Stimulated activated CD4-positive, alpha-beta T cell treated with anti-CD3 and anti-CD28 coated beads, Interleukin-1b, Interleukin-23, amount 100 ng/mL, for 4 hours (primary cell): ENCODE measurements around the gene UBE2L3.
"Not testable (repeated sequence)": the region's sequence is repeated elsewhere in the genome, so short reads cannot be mapped to it uniquely, and the experiment has no call there.

ENCODE experiments used
- DNase-seq, 2 donors: peaks; one replicate each; pipeline ENCODE4 v3.0.0-alpha.2; 2020; ENCODE audit warnings: low read depth in 2 of 2

Gene UBE2L3

DNA sequence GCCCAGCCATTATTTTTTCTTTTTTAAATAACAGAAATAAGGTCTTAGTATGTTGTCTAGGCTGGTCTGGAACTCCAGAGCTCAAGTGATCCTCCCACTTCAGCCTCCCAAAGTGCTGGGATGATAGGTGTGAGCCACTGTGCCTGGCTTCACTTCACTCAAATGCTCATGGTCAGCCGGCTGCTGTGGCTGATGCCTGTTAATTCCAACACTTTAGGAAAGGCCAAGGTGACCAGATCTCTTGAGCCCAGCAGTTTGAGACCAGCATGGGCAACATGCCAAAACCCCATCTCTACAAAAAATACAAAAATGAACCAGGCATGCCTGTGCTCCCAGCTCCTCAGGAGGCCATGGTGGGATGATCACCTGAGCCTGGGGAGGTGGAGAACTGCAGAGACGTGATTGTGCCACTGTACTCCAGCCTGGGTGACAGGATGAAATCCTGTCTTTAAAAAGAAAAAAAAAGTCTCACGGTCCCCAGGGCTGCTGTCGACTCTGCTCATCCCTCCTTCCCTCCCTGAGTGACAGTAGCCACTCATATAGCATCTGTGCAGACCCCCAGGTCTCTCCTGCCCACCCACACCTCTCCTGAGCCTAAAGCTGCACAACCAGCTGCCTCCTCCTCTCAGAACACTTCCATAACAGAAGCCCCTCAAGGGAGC lies 58.7 kb downstream of the UBE2L3 start:
- no peak for DNase-seq

DNA sequence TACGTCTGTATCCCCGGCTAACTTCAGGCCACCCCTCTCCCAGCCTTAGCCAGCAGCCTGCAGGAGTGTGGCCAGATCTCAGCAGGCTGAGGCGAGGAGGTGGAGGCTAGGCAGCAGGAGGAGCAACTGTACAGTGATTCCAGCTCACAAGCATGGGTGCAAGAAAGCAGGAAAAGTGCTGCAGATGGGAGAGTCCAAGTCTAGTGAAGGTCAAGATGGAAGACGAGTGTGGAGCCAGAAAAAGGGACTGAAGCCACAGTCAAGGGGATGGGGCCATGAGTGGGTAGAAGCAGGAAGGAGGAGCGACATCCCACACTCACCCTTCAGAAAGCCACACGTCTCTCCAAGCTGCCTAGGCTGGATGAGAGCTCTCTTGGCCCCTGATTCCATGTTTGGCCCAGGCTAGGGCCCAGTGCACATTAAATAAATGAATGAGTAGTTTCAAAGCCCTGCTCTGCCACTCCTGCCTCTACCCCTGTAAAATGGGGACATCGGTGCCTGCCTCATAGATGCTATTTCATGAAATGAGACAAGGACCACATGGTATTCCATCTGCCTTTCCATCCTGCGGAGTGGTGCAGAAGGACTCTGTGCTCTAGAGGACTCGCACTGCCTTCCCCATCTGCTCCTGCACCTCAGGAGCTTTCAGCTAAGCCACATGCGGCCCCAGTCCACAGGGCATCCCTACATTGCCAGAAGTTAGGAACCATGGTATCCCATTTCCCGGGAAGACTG lies 59.4 kb downstream of the UBE2L3 start:
- DNase-seq = no peak

DNA sequence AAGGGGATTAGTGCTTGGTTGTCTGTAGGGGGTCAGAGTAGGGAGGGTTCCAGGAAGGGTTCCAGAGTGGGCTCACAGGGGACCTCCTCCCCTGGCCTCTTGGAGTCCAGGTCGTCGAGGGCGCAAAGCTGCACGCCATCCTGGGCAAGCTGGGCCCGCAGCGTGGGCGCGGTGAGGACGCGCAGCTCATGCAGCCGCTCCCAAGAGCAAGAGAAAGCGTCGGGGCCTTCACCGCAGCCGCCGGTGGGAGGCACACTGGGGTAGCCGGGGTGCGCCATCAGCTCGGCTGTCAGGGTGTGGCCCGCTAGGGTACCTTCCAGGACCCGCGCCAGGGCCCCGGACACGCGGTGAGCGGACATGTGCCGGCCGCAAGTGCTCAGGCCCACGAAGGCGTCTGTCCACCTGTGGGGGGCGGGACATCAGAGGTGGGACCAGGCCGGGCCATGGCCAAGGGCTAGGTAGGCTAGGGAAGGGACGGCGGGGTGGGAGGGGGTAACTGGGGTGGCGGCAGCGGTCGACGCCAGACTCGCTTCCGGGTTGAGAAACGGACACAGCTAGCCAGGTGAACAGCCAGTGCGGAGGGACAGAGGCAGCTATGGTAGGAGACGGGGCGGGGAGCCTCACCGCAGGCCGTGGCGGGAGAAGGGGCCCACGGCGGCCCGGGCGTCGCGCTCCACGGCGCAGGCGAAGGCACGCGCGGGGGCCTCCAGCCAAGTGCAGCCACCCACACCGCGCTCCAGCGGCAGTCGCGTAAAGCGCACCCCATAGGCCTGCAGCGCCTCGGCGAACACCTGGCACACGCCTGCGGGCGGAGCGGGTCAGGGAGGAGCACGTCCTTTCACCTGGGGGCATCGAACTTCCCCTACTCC lies 61.1 kb downstream of the UBE2L3 start:
- no peak for DNase-seq

DNA sequence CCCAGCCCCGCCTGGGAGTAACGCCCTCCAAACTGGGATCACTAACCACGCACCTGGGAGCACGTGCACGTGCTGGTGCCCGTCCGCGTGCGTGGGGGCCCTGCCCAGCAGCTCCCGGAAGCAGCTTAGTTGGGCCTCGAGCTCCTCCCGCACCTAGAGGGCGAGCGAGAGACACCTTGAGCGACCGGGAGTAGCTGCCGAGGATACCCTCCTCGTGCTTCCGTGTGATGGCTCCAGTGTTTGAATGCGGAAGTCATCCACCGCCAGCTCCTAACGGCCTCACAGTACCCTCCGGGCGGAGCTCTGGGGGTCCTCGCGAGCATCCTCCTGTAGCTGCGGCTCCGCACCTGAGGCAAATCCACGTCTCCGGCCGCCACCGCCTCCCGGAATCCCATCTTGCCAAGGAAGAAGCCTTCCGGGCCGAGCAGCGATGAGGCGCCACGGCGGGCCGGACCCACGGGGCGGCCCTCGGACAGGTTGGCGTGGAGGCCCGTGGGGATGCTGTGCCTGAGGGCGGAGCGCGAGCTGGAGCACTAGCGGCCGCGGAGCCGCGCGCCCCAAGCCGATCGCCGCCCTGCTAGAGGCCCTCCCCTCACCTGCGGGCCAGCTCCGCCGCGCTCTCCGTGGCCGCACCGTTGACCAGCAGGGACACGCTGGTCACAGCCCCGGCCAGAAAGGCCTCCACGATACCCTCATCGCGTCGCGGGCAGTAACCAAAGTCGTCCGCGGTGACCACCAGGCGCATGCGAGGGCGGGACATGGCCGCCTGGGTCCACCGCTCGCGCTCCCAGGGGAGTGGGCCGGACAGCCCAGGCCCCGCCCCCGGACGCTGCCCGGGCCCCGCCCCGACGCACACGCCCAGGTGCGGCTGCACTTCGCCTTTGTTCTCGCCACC lies 62.0 kb downstream of the UBE2L3 start, which contains the start of gene YDJC:
YDJC (minus strand) TSS at position 768 of the 895 bp plus-strand sequence; CDS start at position 760, 8 bp downstream.
- peak; percentile 95 to 96 for DNase-seq

DNA sequence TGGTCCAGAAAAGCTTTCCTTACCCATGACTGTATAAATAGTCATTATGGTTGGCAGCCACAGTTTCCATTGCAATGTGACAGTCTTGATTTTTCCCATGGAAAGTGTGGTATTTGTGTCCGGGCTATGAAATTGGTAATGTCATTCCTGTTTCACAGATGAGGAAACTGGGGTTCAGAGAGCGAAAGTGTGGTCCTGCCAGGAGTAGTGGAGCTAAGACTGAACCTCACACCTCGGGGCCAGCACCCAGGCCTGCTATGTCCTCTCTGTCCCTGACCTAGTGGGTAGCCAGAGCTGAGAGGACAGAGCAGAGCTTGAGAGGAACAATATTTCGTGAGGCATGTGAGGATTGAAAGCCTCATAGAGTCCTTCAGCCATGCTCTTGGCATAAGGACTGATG lies 63.5 kb downstream of the UBE2L3 start:
- no peak for DNase-seq

DNA sequence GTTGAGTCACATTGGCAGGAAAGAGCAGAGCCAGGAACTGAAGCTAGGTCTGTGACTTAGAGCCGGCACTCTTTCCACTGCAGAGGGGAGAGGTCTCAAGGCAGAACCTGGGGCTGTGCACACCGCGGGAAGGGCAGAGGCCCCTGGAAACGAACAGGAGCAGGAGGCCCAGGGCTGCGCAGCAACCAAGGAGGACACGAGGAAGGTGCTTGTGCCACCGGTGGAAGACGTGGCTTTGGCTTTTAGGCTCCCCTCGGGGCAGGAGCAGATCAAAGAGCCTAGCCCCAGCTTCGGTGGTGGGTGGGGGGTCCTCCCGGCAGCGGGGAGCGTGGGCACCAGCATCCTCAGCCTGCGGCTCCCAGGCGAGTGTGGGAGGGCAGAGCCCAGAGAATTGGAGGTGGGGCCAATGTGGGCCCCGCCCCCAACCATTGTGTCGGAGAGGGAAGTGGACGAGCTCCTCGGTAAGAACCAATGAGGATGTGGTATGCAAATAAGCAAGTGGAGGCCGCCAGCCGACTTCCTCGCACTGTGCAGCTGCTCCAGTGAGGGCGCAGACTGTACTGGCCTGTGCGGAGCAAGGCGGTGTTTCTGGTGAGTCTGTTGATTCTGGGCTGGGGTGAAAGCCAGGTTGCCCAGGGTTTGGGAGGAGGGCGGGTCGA lies 64.9 kb downstream of the UBE2L3 start, which contains the start of gene CCDC116:
CCDC116 (plus strand) TSS at position 524 of the 659 bp plus-strand sequence. CDS start 422 bp downstream, outside the sequence.
- peak; percentile 42 to 53 for DNase-seq

DNA sequence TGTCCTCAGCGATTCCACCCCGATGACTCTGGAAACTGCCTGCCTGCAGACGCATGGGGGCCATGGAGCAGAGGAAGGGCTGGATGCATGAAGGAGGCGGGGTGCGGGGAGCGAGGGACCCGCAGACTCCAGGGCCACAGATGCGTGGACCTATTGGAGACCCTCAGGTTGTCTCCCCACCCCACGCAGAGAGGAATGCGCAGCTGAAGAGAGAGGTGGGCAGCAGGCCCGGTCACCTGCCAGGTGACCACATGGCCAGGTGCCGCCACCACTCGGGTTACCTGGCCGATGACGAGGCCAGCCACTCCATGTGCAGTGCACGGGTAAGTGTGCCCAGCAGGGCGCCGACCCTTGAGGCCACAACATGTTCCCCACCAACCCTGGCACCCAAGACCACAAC lies 65.4 kb downstream of the UBE2L3 start:
- no peak for DNase-seq

DNA sequence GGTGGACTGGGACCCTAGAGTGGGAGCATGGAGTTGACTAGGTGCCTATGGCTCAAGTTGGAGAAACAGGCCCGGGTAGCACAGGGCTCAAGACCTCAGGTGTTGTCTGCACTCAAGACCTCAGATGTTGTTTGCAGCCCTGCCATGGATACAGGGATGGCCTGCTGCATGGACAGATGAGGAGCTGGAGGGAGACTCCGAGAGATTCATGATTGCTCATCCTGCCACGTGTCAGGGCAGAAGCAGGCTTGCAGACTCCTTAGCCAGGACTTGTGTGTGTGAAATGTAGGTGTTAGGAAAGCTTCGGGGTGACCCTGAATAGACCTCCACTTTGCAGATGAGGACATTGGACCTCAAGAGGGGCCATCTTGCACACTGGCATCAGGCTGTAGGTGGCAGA lies 66.0 kb downstream of the UBE2L3 start:
- DNase-seq = no peak

DNA sequence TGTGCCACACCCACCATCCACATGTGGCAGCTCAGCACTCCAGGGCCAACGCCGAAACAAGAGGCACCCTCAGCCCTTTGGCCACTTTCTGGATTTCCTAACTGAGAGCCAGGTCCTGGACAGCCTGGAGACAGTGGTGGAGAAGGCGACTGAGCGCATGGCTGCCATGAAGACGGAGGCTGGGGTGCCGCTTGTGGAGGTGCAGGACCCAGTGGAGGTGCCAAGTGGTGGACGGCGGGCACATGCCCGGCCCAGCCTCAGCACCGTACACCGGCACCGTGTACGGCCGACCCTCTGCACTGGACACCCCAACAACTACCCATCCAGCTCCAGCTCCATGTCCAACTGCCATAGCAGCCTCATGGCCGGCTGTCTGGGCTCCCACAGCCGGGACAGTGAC lies 66.6 kb downstream of the UBE2L3 start:
- DNase-seq = no peak

DNA sequence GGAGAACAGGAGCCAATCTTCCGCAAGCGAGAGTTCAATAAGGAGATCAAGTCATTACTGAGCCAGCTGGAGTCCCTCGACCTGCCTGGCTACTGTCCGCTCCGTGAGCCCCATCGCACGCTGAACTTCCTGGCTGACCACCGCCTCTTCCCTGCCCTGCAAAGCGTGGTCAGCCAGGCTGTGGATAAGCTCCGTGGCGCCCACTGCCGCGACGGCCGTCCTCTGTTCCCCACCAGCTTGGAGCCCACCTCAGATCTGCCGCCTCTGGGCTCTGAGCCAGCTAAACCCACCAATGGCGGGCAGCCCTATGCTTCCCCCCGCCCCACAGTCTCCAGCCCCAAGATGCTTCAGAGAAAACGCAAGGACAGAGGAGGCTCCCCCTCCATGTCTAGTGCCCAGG lies 67.3 kb downstream of the UBE2L3 start:
- DNase-seq = no peak

DNA sequence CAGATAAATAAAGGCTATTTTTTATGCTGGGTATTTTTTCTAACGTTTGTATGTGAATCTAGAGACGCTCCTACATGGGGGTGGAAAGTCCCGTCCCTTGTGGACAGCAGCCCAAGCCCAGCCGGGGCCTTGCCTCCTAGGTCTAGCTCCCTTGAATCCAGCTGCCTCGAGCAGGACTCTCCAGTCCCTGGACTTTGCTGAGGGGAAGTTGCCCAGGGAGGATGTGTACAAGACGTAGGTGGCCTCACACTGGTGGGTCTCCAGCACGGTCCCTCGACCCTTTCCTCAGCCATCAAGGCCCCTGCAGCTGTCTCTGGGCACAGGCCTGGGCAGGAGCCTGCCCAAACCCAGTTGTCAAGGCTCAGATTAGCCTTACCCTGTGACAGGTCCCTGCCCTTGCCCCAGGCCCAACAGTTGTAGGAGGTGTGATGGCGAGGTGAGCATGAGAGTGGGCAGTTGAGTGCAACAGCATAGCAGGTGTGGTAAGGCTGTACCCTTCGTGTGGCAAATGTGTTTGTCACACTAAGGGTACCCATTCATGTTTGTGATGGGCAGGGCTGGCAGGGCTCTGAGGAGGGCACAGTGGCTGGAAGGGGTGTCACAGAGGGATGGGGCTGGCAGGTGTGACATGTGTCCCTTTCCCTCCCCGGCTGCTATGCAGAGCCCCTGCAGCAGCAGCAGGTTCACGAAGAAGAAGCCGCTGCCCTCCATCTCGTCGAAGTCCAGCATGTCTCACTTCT lies 68.4 kb downstream of the UBE2L3 start:
- no peak for DNase-seq

DNA sequence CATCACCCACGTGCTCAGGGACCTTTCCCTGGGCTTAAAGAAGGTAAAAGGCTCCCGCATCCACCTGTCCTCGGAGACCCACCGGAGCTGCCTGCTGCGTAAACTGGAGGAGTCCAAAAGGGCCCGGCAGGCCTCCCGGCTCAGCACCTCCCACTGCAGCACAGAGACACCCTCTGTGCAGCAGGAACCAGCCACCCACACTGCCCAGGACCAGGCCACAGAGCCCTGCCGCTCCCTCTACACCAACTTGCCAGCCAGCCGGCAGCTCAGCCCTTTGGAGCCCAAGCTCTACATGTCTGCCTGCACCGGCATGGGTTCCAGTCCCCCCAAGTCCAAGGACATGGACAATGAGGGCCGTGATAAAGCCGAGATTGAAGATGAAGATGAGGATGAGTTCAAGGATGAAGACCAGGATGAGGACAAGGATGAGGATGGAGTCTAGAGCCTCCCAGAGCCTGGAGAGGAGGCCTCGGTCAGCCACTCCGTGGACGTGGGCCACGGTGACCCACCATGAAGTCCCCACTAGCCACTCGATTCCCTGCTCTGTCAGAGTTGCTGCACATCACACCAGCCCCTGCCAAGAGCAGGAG lies 69.2 kb downstream of the UBE2L3 start:
- no peak for DNase-seq

DNA sequence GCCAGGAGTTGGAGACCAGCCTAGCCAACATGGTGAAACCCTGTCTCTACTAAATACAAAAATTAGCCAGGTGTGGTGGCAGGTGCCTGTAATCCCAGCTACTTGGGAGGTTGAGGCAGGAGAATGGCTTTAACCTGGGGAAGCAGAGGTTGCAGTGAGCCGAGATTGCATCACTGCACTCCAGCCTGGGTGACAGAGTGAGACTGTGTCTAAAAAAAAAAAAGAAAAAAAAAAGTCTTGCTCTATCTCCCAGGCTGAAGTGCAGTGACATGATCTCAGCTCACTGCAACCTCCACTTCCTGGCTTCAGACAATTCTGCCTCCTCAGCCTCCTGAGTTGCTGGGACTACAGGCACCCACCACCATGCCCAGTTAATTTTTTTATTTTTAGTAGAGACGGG lies 69.9 kb downstream of the UBE2L3 start:
- DNase-seq = not testable (repeated sequence)

DNA sequence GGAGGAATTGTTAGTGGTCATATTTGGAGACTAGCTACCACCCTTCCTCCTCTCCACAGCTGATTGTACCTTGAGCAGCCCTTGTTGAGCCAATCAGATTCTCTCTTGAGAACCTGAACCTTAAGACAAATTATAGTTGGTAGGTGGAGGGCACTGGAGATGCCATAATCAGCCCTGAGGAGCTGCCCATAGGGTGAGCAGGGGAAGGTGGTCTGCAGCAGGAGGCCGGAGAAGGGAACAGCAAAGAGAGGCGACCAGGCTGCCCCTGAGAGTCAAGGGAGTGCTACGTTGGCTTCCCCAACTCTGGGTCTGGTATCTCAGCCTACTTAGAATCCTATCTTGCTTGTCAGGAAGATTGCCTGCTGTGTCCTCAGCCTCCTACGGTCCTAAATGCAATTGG lies 71.8 kb downstream of the UBE2L3 start:
- DNase-seq = no peak

DNA sequence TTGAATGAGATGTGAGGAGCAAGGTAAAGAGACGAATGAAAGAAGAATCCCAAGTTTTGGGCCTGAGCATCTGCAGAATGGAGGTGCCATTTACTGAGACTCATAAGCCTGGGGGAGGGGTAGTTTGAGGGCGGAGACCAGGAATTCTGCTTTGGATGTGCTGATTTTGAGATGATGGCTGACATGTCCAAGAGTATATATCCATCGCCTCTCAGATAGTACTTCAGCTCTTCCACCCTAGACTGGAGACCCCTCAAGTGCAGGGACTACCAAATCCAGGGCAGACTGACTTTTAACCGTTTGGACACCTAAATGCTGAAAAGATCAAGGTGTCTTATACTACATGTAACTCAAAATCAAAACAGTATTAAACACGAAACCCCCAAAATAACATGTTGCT lies 73.3 kb downstream of the UBE2L3 start:
- DNase-seq = no peak

DNA sequence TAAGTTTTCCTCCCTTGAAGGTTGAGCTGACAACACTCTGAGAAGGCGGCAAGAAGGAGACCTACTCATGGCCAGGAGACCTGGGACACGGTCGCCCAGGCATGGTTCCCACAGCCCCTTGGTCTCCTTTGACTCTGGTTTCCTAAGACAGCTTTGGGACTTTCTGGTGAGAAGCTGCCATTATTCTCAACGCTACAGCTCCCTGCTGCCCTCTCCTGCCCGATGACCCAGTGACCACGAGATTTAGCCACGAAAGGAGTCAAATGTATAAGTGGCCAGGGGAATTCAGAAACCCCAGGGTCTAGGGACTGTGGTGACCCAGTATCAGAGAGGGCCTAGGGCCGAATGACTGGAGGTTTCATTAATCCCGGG lies 73.9 kb downstream of the UBE2L3 start:
- DNase-seq = no peak

DNA sequence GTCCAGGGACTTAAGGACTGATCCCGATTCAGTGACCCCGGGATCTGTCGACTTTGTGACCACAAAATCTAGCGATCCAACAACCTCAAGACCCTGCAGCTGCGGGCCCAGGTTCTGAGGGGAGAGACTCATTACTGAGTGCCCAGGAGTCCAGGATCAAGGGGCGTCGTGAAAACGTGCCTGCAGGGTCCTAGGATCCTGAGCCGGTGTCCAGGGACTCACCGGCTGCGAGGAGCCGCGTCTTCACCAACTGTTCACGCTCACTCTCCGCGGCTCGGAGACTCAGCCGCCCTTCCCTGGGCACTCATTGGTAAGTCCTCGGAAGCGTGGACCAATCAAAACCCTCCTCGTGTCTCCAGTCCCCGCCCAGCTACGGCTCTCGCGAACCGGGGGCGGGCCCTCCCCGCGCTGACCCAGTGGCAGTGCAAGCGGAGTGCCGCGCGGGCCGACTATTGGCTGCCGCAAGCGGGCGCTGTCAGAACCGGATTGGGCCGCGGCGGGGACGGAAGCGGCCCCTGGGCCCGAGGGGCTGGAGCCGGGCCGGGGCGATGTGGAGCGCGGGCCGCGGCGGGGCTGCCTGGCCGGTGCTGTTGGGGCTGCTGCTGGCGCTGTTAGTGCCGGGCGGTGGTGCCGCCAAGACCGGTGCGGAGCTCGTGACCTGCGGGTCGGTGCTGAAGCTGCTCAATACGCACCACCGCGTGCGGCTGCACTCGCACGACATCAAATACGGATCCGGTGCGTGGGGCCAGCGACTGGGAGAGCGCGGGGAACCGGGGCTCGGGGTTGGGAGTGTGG lies 74.5 kb downstream of the UBE2L3 start, which contains the start of gene SDF2L1:
SDF2L1 (plus strand) TSS at position 514 of the 795 bp plus-strand sequence; CDS start at position 549, 35 bp downstream.
- peak; percentile 96 for DNase-seq

DNA sequence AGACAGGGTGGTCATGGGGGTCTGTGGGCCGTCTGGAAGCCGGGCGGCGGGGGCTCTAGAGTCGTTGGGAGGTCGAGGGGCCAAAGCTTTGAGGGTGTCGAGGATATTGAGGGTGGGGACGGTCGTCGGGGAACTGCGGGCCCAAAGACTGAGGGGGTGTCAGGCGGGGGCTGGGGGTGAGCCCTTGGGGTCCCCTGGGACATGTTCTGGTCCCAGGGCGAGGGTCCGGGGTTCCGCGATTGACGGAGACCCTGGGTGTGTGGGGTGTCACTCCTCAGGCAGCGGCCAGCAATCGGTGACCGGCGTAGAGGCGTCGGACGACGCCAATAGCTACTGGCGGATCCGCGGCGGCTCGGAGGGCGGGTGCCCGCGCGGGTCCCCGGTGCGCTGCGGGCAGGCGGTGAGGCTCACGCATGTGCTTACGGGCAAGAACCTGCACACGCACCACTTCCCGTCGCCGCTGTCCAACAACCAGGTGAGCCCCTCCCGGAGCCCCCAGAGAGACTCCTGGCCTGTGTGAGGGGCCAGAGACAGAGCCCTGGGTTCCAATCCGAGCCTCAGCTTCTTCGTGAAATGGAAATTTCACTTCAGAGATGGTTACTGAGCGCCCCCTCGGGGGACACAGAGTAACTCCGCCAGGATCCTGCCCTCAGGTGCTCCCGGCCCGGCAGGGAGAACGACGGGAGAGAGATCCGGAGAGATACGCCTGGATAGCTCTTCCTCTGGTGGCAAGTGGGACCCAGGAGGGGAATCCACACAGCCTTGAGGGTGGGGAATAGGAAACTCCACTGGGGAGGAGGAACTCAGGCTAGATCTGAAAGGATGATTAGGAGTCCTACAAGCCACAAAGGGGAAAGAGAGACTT lies 75.3 kb downstream of the UBE2L3 start:
- peak; percentile 45 to 52 for DNase-seq
